IMR-90 (cell line): Measurements from ENCODE around the gene TTC39A. TPM values are rescaled to one million over a fixed set of nuclear protein-coding genes. Genes with fewer than 3 reads are reported as not detected.

Source experiments
- ATAC-seq: fragments of 200-7000 bp; cut with Tn5 transposase; 2 replicates; pipeline ENCODE4 v1.9.1; 2020; ENCODE audit warnings: low read depth, mild to moderate bottlenecking, moderate library complexity
- BruUV-seq: library from RNA; stranded (reverse); fragments of 400-500 nt; replicated peaks from 2 replicates; lab custom pipeline; 2021; lab: Mats Ljungman, UMichigan
- CTCF ChIA-PET: fragments of 300-600 bp; formaldehyde crosslinking; extraction: SDS; loops from one replicate; lab custom pipeline; 2021; ENCODE audit warnings: antibody characterized with exemption; lab: Yijun Ruan, JAX
- POLR2A ChIA-PET: fragments of 300-600 bp; sonication (Branson Sonifier 250); formaldehyde crosslinking; loops from one replicate; lab custom pipeline; 2022; ENCODE audit warnings: antibody characterized with exemption; ENCODE audit not compliant: unreplicated experiment; lab: Charles Lee
- DNase-seq: peaks from one replicate; pipeline ENCODE4 v3.0.0; 2013
- H2AFZ ChIP-seq: replicated peaks from 2 replicates; pipeline ENCODE3; 2013; ENCODE audit warnings: low read length, mild to moderate bottlenecking; ENCODE audit not compliant: poor library complexity
- H2AK5ac ChIP-seq: 2 replicates; pipeline ENCODE4 v1.6.1; 2013; ENCODE audit warnings: low read depth, low read length, inconsistent platforms
- H2AK9ac ChIP-seq: replicated peaks from 2 replicates; pipeline ENCODE3; 2013; ENCODE audit warnings: mild to moderate bottlenecking, low read depth, low read length, moderate library complexity; ENCODE audit not compliant: poor library complexity
- H2BK120ac ChIP-seq: 2 replicates; pipeline ENCODE4 v1.6.1; 2013; ENCODE audit warnings: low read depth, low read length, inconsistent platforms
- H2BK15ac ChIP-seq: 3 replicates; pipeline ENCODE4 v1.6.1; 2013; ENCODE audit warnings: low read depth, low read length, inconsistent platforms
- H2BK20ac ChIP-seq: 2 replicates; pipeline ENCODE4 v1.6.1; 2013; ENCODE audit warnings: low read depth, mild to moderate bottlenecking, inconsistent platforms, low read length, moderate library complexity
- H2BK5ac ChIP-seq: 2 replicates; pipeline ENCODE4 v1.6.1; 2013; ENCODE audit warnings: mild to moderate bottlenecking, low read depth, low read length, inconsistent platforms; ENCODE audit not compliant: poor library complexity, severe bottlenecking
- H3K14ac ChIP-seq: replicated peaks from 2 replicates; pipeline ENCODE4 v1.6.1; 2013; ENCODE audit warnings: low read depth, low read length, inconsistent platforms
- H3K18ac ChIP-seq: 2 replicates; pipeline ENCODE4 v1.6.1; 2013; ENCODE audit warnings: low read depth, low read length, control low read depth
- H3K23ac ChIP-seq: 2 replicates; pipeline ENCODE4 v1.6.1; 2013; ENCODE audit warnings: low read depth, low read length, inconsistent platforms
- H3K27ac ChIP-seq: 2 replicates; pipeline ENCODE4 v1.5.1; 2013; ENCODE audit warnings: mild to moderate bottlenecking, control low read depth, low read length; ENCODE audit not compliant: insufficient read depth
- H3K27me3 ChIP-seq: 2 replicates; pipeline ENCODE4 v1.6.1; 2013; ENCODE audit warnings: low read length; ENCODE audit not compliant: control insufficient read depth, insufficient read depth
- H3K36me3 ChIP-seq: 2 replicates; pipeline ENCODE4 v1.6.1; 2013; ENCODE audit warnings: low read length, mixed read lengths; ENCODE audit not compliant: control insufficient read depth, insufficient read depth
- H3K4ac ChIP-seq: 2 replicates; pipeline ENCODE4 v1.6.1; 2013; ENCODE audit warnings: low read depth, low read length, inconsistent platforms
- H3K4me1 ChIP-seq: 2 replicates; pipeline ENCODE4 v1.6.1; 2013; ENCODE audit warnings: low read length, mixed read lengths; ENCODE audit not compliant: control insufficient read depth, insufficient read depth
- H3K4me2 ChIP-seq: 2 replicates; pipeline ENCODE4 v1.6.1; 2013; ENCODE audit warnings: low read depth, mild to moderate bottlenecking, control low read depth, low read length, moderate library complexity
- H3K4me3 ChIP-seq: 2 replicates; pipeline ENCODE4 v1.5.1; 2013; ENCODE audit warnings: low read depth, mild to moderate bottlenecking, control low read depth, low read length, moderate library complexity; ENCODE audit not compliant: insufficient read depth
- H3K56ac ChIP-seq: 2 replicates; pipeline ENCODE4 v1.6.1; 2013; ENCODE audit warnings: low read length, inconsistent platforms; ENCODE audit not compliant: insufficient read depth; ENCODE audit errors: extremely low read depth
- H3K79me1 ChIP-seq, 2 experiments: 2 replicates each; pipeline ENCODE4 v1.6.1; 2013; ENCODE audit warnings: low read length in 2 of 2, inconsistent platforms in 1 of 2, low read depth in 1 of 2
- H3K9ac ChIP-seq: 2 replicates; pipeline ENCODE4 v1.6.1; 2013; ENCODE audit warnings: low read depth, low read length, control low read depth
- H3K9me1 ChIP-seq: 2 replicates; pipeline ENCODE4 v1.6.1; 2013; ENCODE audit warnings: low read length, inconsistent platforms; ENCODE audit not compliant: insufficient read depth
- H3K9me3 ChIP-seq: 2 replicates; pipeline ENCODE4 v1.6.1; 2013; ENCODE audit warnings: low read length; ENCODE audit not compliant: control insufficient read depth, insufficient read depth
- H4K20me1 ChIP-seq: 2 replicates; pipeline ENCODE4 v1.6.1; 2013; ENCODE audit warnings: low read length, inconsistent platforms; ENCODE audit not compliant: insufficient read depth
- H4K5ac ChIP-seq: 2 replicates; pipeline ENCODE4 v1.6.1; 2013; ENCODE audit warnings: mild to moderate bottlenecking, low read depth, low read length, control low read depth
- H4K8ac ChIP-seq, 2 experiments: 2 replicates each; pipeline ENCODE4 v1.6.1; 2013; ENCODE audit warnings: low read depth in 2 of 2, low read length in 2 of 2, control low read depth in 1 of 2, inconsistent platforms in 1 of 2
- H4K91ac ChIP-seq: 2 replicates; pipeline ENCODE4 v1.6.1; 2013; ENCODE audit warnings: low read depth, low read length, inconsistent platforms; ENCODE audit not compliant: insufficient read depth
- CHD1 ChIP-seq: IDR thresholded peaks from 2 replicates; pipeline ENCODE4 v1.6.1; 2012; ENCODE audit warnings: low read depth, low read length, improper control_type of control experiment
- CTCF ChIP-seq: conservative IDR thresholded peaks from 2 replicates; pipeline ENCODE4 v1.5.1; 2012; ENCODE audit warnings: mild to moderate bottlenecking, low read depth, low read length, improper control_type of control experiment
- FOS ChIP-seq: fragments of 150-350 bp; IDR thresholded peaks from 2 replicates; pipeline ENCODE4 v1.6.1; 2016; ENCODE audit warnings: low read depth, low read length
- RAD21 ChIP-seq: IDR thresholded peaks from 2 replicates; pipeline ENCODE4 v1.6.1; 2012; ENCODE audit warnings: low read length, improper control_type of control experiment
- WGBS, 2 experiments: methylation state at CpG; one replicate each; pipeline versions ENCODE4 v1.1.5 to v1.1.7; 2013; ENCODE audit warnings: missing lambda C conversion rate in 2 of 2; ENCODE audit not compliant: insufficient read length in 1 of 2; ENCODE audit errors: extremely low coverage in 2 of 2; 5-methylcytosine and 5-hydroxymethylcytosine counted together
- dilution Hi-C: fragments of 300-500 bp; cut with HindIII; formaldehyde crosslinking; loops from one replicate; pipeline ENCODE4 v1.14.3; 2018; ENCODE audit warnings: low sequenced_read_pairs; ENCODE audit not compliant: unreplicated experiment
- in situ Hi-C: fragments of 300-500 bp; cut with MboI; formaldehyde crosslinking; loops from 3 replicates; pipeline ENCODE4 v1.14.3; 2019; ENCODE audit warnings: low sequenced_read_pairs, inconsistent platforms, mixed read lengths
- intact Hi-C: fragments of 100-400 bp; cut with micrococcal nuclease; formaldehyde crosslinking; loops from 2 replicates; pipeline ENCODE4 v1.10.0; 2022
- polyA plus RNA-seq, 3 experiments: library from polyadenylated mRNA; depleted of rRNA; stranded (reverse); fragments of >200 nt; gene quantifications; 2 replicates each; pipeline ENCODE4 v1.2.3, GENCODE V29; 2012; ENCODE audit warnings: low replicate concordance in 1 of 3
- total RNA-seq: library from RNA; depleted of rRNA; stranded (reverse); fragments of >200 nt; gene quantifications from 2 replicates; pipeline ENCODE4 v1.2.3, GENCODE V29; 2012

TTC39A gene
- total and polyA plus RNA-seq, 2 of the 4 experiments (the other 2 are of a cell fraction): 0.62 to 0.72 TPM

DNA sequence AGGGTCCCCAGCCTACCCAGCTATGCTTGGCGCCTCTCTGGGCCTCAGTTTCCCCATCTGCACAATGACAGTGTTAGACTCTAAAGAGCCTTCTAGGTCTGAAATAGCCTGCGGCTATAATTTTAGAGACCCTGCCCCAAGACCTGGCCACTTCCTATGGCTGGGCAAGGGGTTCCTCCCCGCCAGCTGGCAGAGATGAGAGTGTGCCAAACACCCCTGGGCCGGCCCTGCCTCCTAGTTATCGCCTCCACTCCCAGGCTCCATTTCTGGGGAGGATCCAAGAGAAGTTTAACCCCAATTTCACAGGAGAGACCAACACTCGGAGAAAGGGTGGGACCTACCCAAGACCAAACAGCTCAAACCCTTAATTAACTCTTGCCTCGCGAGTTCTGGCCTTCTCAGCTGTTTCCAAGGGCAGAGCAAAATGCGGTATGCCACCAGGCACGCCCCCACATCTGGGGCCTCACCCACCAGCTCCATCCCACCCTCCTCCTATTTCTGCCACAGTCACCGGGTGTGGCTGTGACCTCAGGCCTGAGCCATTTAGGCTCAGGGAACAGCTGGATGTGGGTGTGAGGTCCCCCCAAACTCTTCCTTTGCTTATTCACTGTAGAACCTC is 35.7 kb downstream of the TTC39A start:
- H2BK5ac ChIP-seq: no peak overlapping the region
- no peak overlapping the region for H4K5ac ChIP-seq
- no peaks in the 10 kb centered on the region for H3K27me3 ChIP-seq
- H3K79me1 ChIP-seq: no peaks in the 10 kb centered on the region
- intact Hi-C loops (loop anchor here (5.0 to 10.0 kb wide), 2 partner anchors 320 to 367 kb away; partner anchors contain the start of gene CDKN2C), dilution Hi-C loops (no loop called here), in situ Hi-C loops (loop anchor here (10.0 kb wide), 1 partner anchor 370 kb away; no protein-coding TSS in a partner anchor)
- WGBS, 2 experiments: no CpG with 5 or more reads among the region's 11 CpGs
- H2AK9ac ChIP-seq: peak overlapping the region; percentile 33
- H2AFZ ChIP-seq: no peak overlapping the region
- POLR2A ChIA-PET: no interaction called here
- no peaks in the 10 kb centered on the region for H3K4me1 ChIP-seq
- CTCF ChIA-PET: no interaction called here
- H3K36me3 ChIP-seq: no peaks in the 10 kb centered on the region
- H2BK20ac ChIP-seq: no peak overlapping the region
- H3K14ac ChIP-seq: no peak overlapping the region
- no peak overlapping the region for H3K23ac ChIP-seq
- no peak overlapping the region for H3K4me3 ChIP-seq
- no peak overlapping the region for H3K4ac ChIP-seq
- H3K18ac ChIP-seq: no peak overlapping the region
- BruUV-seq: no TSS peak
- no peak for ATAC-seq
- TF ChIP-seq CHD1 (no peak), FOS (no peak), RAD21 (no peak), CTCF (no peak)
- H3K56ac ChIP-seq: no peak overlapping the region
- no peak overlapping the region for H2BK120ac ChIP-seq
- H3K9me3 ChIP-seq: no peaks in the 10 kb centered on the region
- H3K27ac ChIP-seq: no peak overlapping the region
- H4K20me1 ChIP-seq: no peaks in the 10 kb centered on the region
- H3K4me2 ChIP-seq: no peak overlapping the region
- H4K91ac ChIP-seq: no peak overlapping the region
- no peak for DNase-seq
- no peak overlapping the region for H2BK15ac ChIP-seq
- no peak overlapping the region for H4K8ac ChIP-seq
- H3K9ac ChIP-seq: no peak overlapping the region
- no peak overlapping the region for H2AK5ac ChIP-seq
- H3K9me1 ChIP-seq: no peaks in the 10 kb centered on the region; the same call in 1 of the 2 replicates
